HG02798 (cell line): Measurements from ENCODE around the gene DYNC2LI1.

Experiments
- ATAC-seq: cut with Tn5 transposase; IDR thresholded peaks from one replicate; pipeline ENCODE4 v1.9.1; 2021; ENCODE audit warnings: mild to moderate bottlenecking; ENCODE audit not compliant: unreplicated experiment, poor library complexity

The DYNC2LI1 gene

GRCh38 chr2:43810888-43811287, 37.0 kb downstream of the DYNC2LI1 start:
- no peak for ATAC-seq

- ATAC-seq: no peak
Measured at GRCh38 chr2:43812006-43812405, 38.2 kb downstream of the DYNC2LI1 start.

GRCh38 chr2:43812947-43813346, 39.1 kb downstream of the DYNC2LI1 start:
- no peak for ATAC-seq

GRCh38 chr2:43814711-43815110, 40.9 kb downstream of the DYNC2LI1 start:
- no peak for ATAC-seq

- ATAC-seq: no peak
Measured at GRCh38 chr2:43818761-43819160, 44.9 kb downstream of the DYNC2LI1 start.

- no peak for ATAC-seq
Measured at GRCh38 chr2:43819491-43820163, 45.8 kb downstream of the DYNC2LI1 start.

GRCh38 chr2:43822839-43823238, 49.0 kb downstream of the DYNC2LI1 start:
- no peak for ATAC-seq

GRCh38 chr2:43823751-43824150, 49.9 kb downstream of the DYNC2LI1 start:
- ATAC-seq: no peak

- no peak for ATAC-seq
Measured at GRCh38 chr2:43824512-43824911, 50.7 kb downstream of the DYNC2LI1 start.

GRCh38 chr2:43824951-43825493, 51.2 kb downstream of the DYNC2LI1 start:
- ATAC-seq: no peak

- ATAC-seq: no peak
Measured at GRCh38 chr2:43825841-43826240, 52.0 kb downstream of the DYNC2LI1 start.

GRCh38 chr2:43826305-43827250, 52.7 kb downstream of the DYNC2LI1 start:
- no peak for ATAC-seq

- ATAC-seq: no peak
Measured at GRCh38 chr2:43831543-43832294, 57.9 kb downstream of the DYNC2LI1 start.

GRCh38 chr2:43832457-43832856, 58.6 kb downstream of the DYNC2LI1 start:
- ATAC-seq: no peak

- ATAC-seq: no peak
Measured at GRCh38 chr2:43837033-43837432, 63.2 kb downstream of the DYNC2LI1 start.

- no peak for ATAC-seq
Measured at GRCh38 chr2:43837831-43838559, 64.2 kb downstream of the DYNC2LI1 start.

- no peak for ATAC-seq
Measured at GRCh38 chr2:43838560-43839267, 64.9 kb downstream of the DYNC2LI1 start, which contains the start of the genes ABCG5 and ABCG8. Gene ABCG5 (minus strand): TSS chr2:43838839. CDS start chr2:43838679, 160 bp downstream. Gene ABCG8 (plus strand): TSS chr2:43838971. CDS start chr2:43839054, 83 bp downstream.

- ATAC-seq: no peak
Measured at GRCh38 chr2:43839776-43840564, 66.1 kb downstream of the DYNC2LI1 start.
